GM19035 (cell line): ENCODE results near the gene NANOGP8.

Experiments
- ATAC-seq: cut with Tn5 transposase; IDR thresholded peaks from one replicate; pipeline ENCODE4 v1.9.1; 2021; ENCODE audit not compliant: unreplicated experiment

Gene NANOGP8

GRCh38 chr15:35061161-35061824 lies 23.8 kb downstream of the NANOGP8 start:
- no peak for ATAC-seq

DNA sequence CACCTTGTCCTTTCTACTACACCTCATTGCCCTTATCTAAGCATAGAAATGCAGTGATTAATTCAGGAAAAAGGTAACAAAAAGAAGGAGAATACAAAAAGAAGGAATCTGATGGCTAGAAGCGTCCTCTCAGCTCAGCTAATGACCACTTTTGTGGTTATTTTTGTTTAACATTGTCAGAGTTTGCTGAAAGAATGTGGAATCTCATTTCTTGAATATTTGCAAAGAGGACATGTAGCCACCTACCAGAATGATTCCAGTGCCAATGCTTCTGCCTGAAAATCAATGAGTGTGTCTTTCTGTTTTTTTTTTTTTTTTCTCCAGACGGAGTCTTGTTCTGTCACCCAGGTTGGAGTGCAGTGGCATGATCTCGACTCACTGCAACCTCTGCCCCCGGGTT lies 24.5 kb downstream of the NANOGP8 start:
- ATAC-seq = no peak

GRCh38 chr15:35058534-35059054 lies 26.5 kb downstream of the NANOGP8 start:
- no peak for ATAC-seq

GRCh38 chr15:35055416-35056105 lies 29.5 kb downstream of the NANOGP8 start:
- ATAC-seq = no peak

- ATAC-seq = no peak
Observed at GRCh38 chr15:35054380-35054779, 30.7 kb downstream of the NANOGP8 start.

DNA sequence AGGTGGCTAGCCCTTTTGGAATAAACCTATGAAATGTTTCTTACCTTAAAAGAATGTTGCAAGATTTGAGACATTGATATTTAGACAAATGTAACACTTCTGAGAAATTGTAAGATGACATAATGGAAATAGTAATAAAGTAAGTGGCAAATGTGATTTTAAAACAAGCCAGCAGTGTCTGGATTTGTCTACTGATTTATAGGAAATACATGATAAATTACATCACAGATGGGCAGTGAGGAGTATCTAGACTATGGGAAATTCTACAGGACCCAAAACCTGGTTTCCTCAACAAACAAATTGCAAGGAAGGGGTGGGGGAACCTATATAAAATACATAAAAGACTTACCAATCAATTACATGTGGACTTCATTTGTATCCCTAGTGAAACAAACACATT lies 37.1 kb downstream of the NANOGP8 start:
- no peak for ATAC-seq

DNA sequence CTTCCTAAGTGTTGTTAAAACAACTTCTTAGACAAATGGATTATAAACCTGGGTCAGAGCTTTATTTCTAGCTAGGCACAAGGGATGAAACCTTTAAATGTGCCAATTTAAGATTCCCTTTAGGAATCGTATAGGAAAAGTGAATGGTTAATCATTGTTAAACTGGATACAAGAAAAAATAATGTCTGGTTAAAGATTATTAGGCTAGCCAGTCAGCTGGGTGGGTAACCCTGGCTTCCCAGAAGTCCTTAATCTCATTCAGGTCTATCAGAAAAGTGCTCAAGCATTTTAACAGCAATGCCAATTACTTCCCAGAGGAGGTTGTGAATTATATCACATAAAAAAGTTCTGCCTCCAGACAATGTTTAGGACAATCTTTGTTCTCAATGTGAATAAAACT lies 37.6 kb downstream of the NANOGP8 start:
- no peak for ATAC-seq

- no peak for ATAC-seq
Observed at GRCh38 chr15:35043373-35044095, 41.6 kb downstream of the NANOGP8 start.

DNA sequence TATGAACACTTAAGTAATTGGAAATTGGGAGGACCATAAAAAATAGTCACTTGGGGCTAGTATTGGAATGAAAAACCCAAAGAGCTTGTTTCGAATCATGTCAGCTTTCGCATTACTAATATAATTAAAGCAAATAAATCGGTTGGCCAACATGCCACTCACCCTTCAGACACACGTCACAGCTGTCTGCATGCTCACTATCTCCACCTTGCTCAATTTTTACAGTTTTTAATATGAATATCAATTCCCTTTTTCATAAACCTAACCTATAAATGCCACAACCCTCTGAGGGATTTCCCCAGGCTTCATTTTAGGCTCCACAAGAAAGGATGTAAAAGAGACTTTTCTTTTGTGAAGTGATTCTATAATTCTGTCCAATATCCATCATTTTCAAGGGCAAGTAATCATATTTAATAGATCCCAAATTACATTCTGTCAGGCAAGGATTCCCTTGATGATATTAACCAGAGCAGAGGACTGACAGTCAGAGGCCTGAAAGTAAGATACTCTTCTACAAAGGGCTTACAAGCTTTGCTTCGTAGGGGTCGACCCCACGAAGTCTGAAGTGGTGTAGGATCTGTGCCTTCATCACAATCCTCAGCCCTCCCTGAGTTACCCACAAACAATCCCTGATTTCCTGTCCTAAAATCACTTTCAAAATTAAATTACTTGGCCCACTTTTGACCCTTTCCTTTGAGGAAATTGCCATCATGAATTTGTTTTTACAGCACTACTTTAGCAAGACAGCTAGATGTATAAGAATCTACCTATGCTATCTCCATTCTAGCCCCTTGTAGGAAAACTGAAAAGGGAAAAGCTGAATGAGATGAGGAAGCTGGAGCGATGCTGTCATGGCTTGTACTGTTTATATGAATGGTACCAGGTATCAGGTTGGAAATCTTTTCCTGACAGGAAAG lies 44.5 kb downstream of the NANOGP8 start:
- no peak for ATAC-seq

DNA sequence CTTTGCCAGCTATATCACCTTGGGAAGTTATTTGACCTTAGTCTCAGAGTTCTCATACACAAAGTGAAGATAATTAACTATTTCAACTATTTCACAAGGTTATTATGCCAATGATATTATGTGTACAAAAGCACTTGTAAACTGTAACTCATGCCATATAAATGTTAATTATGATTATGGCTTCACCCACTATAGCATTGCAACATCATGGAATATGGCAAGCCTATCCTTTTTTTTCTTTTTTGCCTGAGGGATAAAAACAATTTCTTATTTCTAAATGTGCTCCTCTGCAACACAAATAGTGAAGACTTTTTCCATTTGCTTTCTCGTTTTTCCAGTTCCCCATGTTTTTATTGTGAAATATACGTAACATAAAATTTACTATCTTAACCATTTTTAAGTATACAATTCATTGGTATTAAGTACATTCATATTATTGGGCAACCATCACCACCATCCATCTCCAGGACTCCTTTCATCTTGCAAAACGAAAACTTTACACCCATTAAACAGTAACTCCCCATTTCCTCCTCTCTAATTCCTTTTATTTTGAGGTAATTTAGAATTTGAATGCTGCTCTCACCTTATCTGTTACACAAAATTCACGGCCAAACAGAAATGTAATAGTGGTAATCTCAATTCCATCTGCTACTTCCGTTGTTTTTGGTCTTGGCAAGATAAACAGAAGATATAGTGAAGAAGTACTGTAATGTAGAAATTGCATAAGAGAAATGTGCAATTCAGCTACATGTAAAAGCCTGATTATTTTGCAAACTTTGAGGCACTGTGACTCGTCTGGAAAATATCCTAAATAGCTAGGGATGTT lies 46.3 kb downstream of the NANOGP8 start:
- ATAC-seq = no peak
